Skeletal muscle tissue (tissue), 4 donors: ENCODE results near the gene GNPTG. TPM values are rescaled to one million over a fixed set of nuclear protein-coding genes. Genes with fewer than 3 reads are reported as not detected.

Experiments
- H3K27ac ChIP-seq: one replicate; pipeline ENCODE4 v1.7.0; 2013; ENCODE audit warnings: mild to moderate bottlenecking, low read depth, low read length, inconsistent platforms
- H3K27me3 ChIP-seq, 3 donors: one replicate each; pipeline ENCODE4 v1.7.0; 2013; ENCODE audit warnings: low read length in 3 of 3; ENCODE audit not compliant: control insufficient read depth in 3 of 3, insufficient read depth in 3 of 3
- H3K36me3 ChIP-seq, 3 donors: one replicate each; pipeline ENCODE4 v1.7.0; 2013; ENCODE audit warnings: low read length in 3 of 3; ENCODE audit not compliant: control insufficient read depth in 3 of 3, insufficient read depth in 3 of 3
- H3K4me1 ChIP-seq, 3 donors: one replicate each; pipeline ENCODE4 v1.7.0; 2013; ENCODE audit warnings: low read length in 3 of 3, mild to moderate bottlenecking in 3 of 3; ENCODE audit not compliant: control insufficient read depth in 3 of 3, insufficient read depth in 3 of 3
- H3K4me3 ChIP-seq, 3 donors: one replicate each; pipeline ENCODE4 v1.7.0; 2013; ENCODE audit warnings: low read length in 3 of 3
- H3K9ac ChIP-seq, 3 donors: one replicate each; pipeline ENCODE4 v1.7.0; 2013; ENCODE audit warnings: low read length in 3 of 3, mild to moderate bottlenecking in 3 of 3, moderate library complexity in 2 of 3, low read depth in 1 of 3
- H3K9me3 ChIP-seq, 3 donors: one replicate each; pipeline ENCODE4 v1.7.0; 2013; ENCODE audit warnings: low read length in 3 of 3; ENCODE audit not compliant: control insufficient read depth in 3 of 3
- total RNA-seq: library from RNA; depleted of rRNA; stranded (reverse); fragments of >200 nt; gene quantifications from one replicate; pipeline ENCODE4 v1.2.3, GENCODE V29; 2014
- donor health status: Osteomylitis.

Gene GNPTG
- total RNA-seq, 1 donor from 2014 or later: 18.3 TPM

GRCh38 chr16:1390239-1390779 is 38.6 kb downstream of the GNPTG start:
- peaks cover 30 to 39% (median 39%) of the 10 kb centered on the region in 3 donors for H3K36me3 ChIP-seq

GRCh38 chr16:1392826-1393225 is 41.1 kb downstream of the GNPTG start:
- peaks cover 35 to 45% (median 44%) of the 10 kb centered on the region in 3 donors for H3K36me3 ChIP-seq
- H3K4me3 ChIP-seq: no peak overlapping the region
- no peak overlapping the region for H3K9ac ChIP-seq
- no peaks in the 10 kb centered on the region for H3K27me3 ChIP-seq
- no peaks in the 10 kb centered on the region for H3K9me3 ChIP-seq
- H3K27ac ChIP-seq: no peak overlapping the region
- H3K4me1 ChIP-seq: no peaks in the 10 kb centered on the region

More at GRCh38 chr16:1390239-1390779, 38.6 kb downstream of the GNPTG start:
- no peaks in the 10 kb centered on the region for H3K9me3 ChIP-seq
- H3K4me1 ChIP-seq: no peaks in the 10 kb centered on the region
- no peaks in the 10 kb centered on the region for H3K27me3 ChIP-seq
- H3K4me3 ChIP-seq: no peak overlapping the region
- H3K27ac ChIP-seq: no peak overlapping the region
- no peak overlapping the region for H3K9ac ChIP-seq

- H3K9me3 ChIP-seq: no peaks in the 10 kb centered on the region
- H3K27ac ChIP-seq: no peak overlapping the region
- H3K27me3 ChIP-seq: no peaks in the 10 kb centered on the region
- no peaks in the 10 kb centered on the region for H3K4me1 ChIP-seq
- no peak overlapping the region for H3K9ac ChIP-seq
- no peak overlapping the region for H3K4me3 ChIP-seq
- H3K36me3 ChIP-seq: peaks cover 35 to 52% (median 47%) of the 10 kb centered on the region in 3 donors
Measured at GRCh38 chr16:1393613-1394176, 42.0 kb downstream of the GNPTG start.

- Histone ChIP-seq H3K4me3 (no peak overlapping the region), H3K27me3 (no peaks in the 10 kb centered on the region), H3K9me3 (no peaks in the 10 kb centered on the region), H3K27ac (no peak overlapping the region), H3K4me1 (no peaks in the 10 kb centered on the region), H3K36me3 (peaks cover 41 to 55% (median 50%) of the 10 kb centered on the region in 3 donors), H3K9ac (no peak overlapping the region)
Measured at GRCh38 chr16:1394367-1394951, 42.7 kb downstream of the GNPTG start.

- Histone ChIP-seq H3K4me1 (no peaks in the 10 kb centered on the region), H3K36me3 (peaks cover 39 to 55% (median 44%) of the 10 kb centered on the region in 3 donors), H3K9me3 (no peaks in the 10 kb centered on the region)
Measured at GRCh38 chr16:1395444-1396031, 43.8 kb downstream of the GNPTG start.

GRCh38 chr16:1397779-1398178 is 46.0 kb downstream of the GNPTG start:
- peaks cover 43 to 53% (median 48%) of the 10 kb centered on the region in 3 donors for H3K36me3 ChIP-seq
- H3K4me3 ChIP-seq: no peak overlapping the region
- no peaks in the 10 kb centered on the region for H3K4me1 ChIP-seq
- no peak overlapping the region for H3K27ac ChIP-seq
- no peaks in the 10 kb centered on the region for H3K27me3 ChIP-seq
- no peak overlapping the region for H3K9ac ChIP-seq
- H3K9me3 ChIP-seq: no peaks in the 10 kb centered on the region

More at GRCh38 chr16:1395444-1396031, 43.8 kb downstream of the GNPTG start:
- Histone ChIP-seq H3K9ac (no peak overlapping the region), H3K27me3 (no peaks in the 10 kb centered on the region), H3K4me3 (no peak overlapping the region), H3K27ac (no peak overlapping the region)

GRCh38 chr16:1398351-1398750 is 46.6 kb downstream of the GNPTG start:
- no peaks in the 10 kb centered on the region for H3K27me3 ChIP-seq
- peaks cover 43 to 50% (median 48%) of the 10 kb centered on the region in 3 donors for H3K36me3 ChIP-seq
- H3K4me3 ChIP-seq: no peak overlapping the region
- H3K9ac ChIP-seq: no peak overlapping the region
- no peak overlapping the region for H3K27ac ChIP-seq
- no peaks in the 10 kb centered on the region for H3K9me3 ChIP-seq
- no peaks in the 10 kb centered on the region for H3K4me1 ChIP-seq

- Histone ChIP-seq H3K4me3 (no peak overlapping the region), H3K27ac (no peak overlapping the region), H3K4me1 (no peaks in the 10 kb centered on the region), H3K9me3 (no peaks in the 10 kb centered on the region), H3K36me3 (peaks cover 43 to 45% (median 43%) of the 10 kb centered on the region in 3 donors), H3K27me3 (no peaks in the 10 kb centered on the region), H3K9ac (no peak overlapping the region)
Measured at GRCh38 chr16:1398826-1399581, 47.3 kb downstream of the GNPTG start.

GRCh38 chr16:1401061-1401757 is 49.5 kb downstream of the GNPTG start:
- Histone ChIP-seq H3K36me3 (peaks cover 38 to 43% (median 43%) of the 10 kb centered on the region in 3 donors), H3K9me3 (no peaks in the 10 kb centered on the region), H3K9ac (no peak overlapping the region), H3K27me3 (no peaks in the 10 kb centered on the region), H3K4me1 (no peaks in the 10 kb centered on the region), H3K27ac (no peak overlapping the region), H3K4me3 (no peak overlapping the region)
